K562 (cell line): ENCODE measurements around the gene YBEY. TPM values are rescaled to one million over a fixed set of nuclear protein-coding genes. Genes with fewer than 3 reads are reported as not detected.
A peak's percentile ranks its signal among the peaks of the same experiment; 100 is the strongest.

Source experiments
- ATAC-seq: fragments of 200-7000 bp; cut with Tn5 transposase; 3 replicates; pipeline ENCODE4 v1.9.1; 2020; ENCODE audit warnings: moderate library complexity
- BruUV-seq: library from RNA; stranded (reverse); fragments of 400-500 nt; replicated peaks from 2 replicates; lab custom pipeline; 2021; lab: Mats Ljungman, UMichigan
- CTCF ChIA-PET: fragments of 300-600 bp; formaldehyde crosslinking; extraction: SDS; loops from one replicate; lab custom pipeline; 2021; ENCODE audit warnings: low intra/inter-chr PET ratio; lab: Yijun Ruan, JAX
- POLR2A ChIA-PET: fragments of 300-600, 350-650 bp; sonication (Branson Sonifier 250); formaldehyde crosslinking; extraction: SDS; loops from one replicate; lab custom pipeline; 2021; ENCODE audit warnings: antibody characterized with exemption, inconsistent platforms; lab: Yijun Ruan, JAX
- DNase-seq, 4 experiments: peaks; one replicate each; pipeline versions ENCODE4 v3.0.0 to v3.0.0-alpha.2; 2011 to 2018; ENCODE audit warnings: low spot score in 3 of 4, mixed read lengths in 3 of 4; ENCODE audit errors: extremely low read depth in 1 of 4
- FAIRE-seq: peaks from 2 replicates; lab custom pipeline; 2011; peaks lifted over from hg19 to GRCh38; lab: Jason Lieb, UNC
- H2AFZ ChIP-seq: 2 replicates; pipeline ENCODE4 v1.6.0; 2011; ENCODE audit warnings: low read depth, low read length, control low read depth, inconsistent platforms
- H3K27ac ChIP-seq: fragments of 200-600 bp; 3 replicates; pipeline ENCODE4 v1.8.0; 2011; ENCODE audit warnings: low read depth, mild to moderate bottlenecking, control low read depth, inconsistent platforms, low read length, moderate library complexity, mixed read lengths; ENCODE audit errors: extremely low read depth
- H3K27me3 ChIP-seq, 2 experiments: fragments of 300-600 bp in 1 of 2; 2 replicates in 1 of 2; 3 replicates in 1 of 2; pipeline versions ENCODE4 v1.6.0 to v1.8.0; 2011; ENCODE audit warnings: inconsistent platforms in 2 of 2, low read length in 2 of 2, mild to moderate bottlenecking in 1 of 2, mixed read lengths in 1 of 2, moderate library complexity in 1 of 2; ENCODE audit not compliant: control insufficient read depth in 2 of 2, insufficient read depth in 2 of 2
- H3K36me3 ChIP-seq: fragments of 300-600 bp; 3 replicates; pipeline ENCODE4 v1.8.0; 2011; ENCODE audit warnings: mild to moderate bottlenecking, low read length, inconsistent platforms; ENCODE audit not compliant: control insufficient read depth, insufficient read depth
- H3K4me1 ChIP-seq, 2 experiments: fragments of 200-600 bp in 1 of 2; replicated peaks in 1 of 2; 2 replicates in 1 of 2; 3 replicates in 1 of 2; pipeline versions ENCODE4 v1.5.1 to v1.8.0; 2011; ENCODE audit warnings: inconsistent platforms in 2 of 2, low read length in 2 of 2, mild to moderate bottlenecking in 1 of 2, mixed read lengths in 1 of 2, moderate library complexity in 1 of 2; ENCODE audit not compliant: control insufficient read depth in 2 of 2, insufficient read depth in 2 of 2
- H3K4me2 ChIP-seq: 2 replicates; pipeline ENCODE4 v1.6.1; 2011; ENCODE audit warnings: low read length, control low read depth, inconsistent platforms, mixed read lengths; ENCODE audit not compliant: insufficient read depth
- H3K4me3 ChIP-seq: fragments of 200-600 bp; sonication (generic), shearing (Covaris generic); 2 replicates; pipeline ENCODE4 v1.5.1; 2016; ENCODE audit warnings: control low read depth, inconsistent platforms
- H3K79me2 ChIP-seq: fragments of 200-600 bp; 3 replicates; pipeline ENCODE4 v1.8.0; 2011; ENCODE audit warnings: low read length, inconsistent platforms; ENCODE audit not compliant: control insufficient read depth, insufficient read depth
- H3K9ac ChIP-seq, 2 experiments: 2 replicates each; pipeline versions ENCODE4 v1.6.0 to v1.6.1; 2011; ENCODE audit warnings: low read depth in 2 of 2, low read length in 2 of 2, control low read depth in 1 of 2, inconsistent platforms in 1 of 2, mild to moderate bottlenecking in 1 of 2, mixed read lengths in 1 of 2; ENCODE audit not compliant: insufficient read depth in 1 of 2
- H3K9me1 ChIP-seq: one replicate; pipeline ENCODE4 v1.6.0; 2011; ENCODE audit warnings: inconsistent platforms, mild to moderate bottlenecking, low read length, moderate library complexity; ENCODE audit not compliant: control insufficient read depth, insufficient read depth
- H3K9me3 ChIP-seq: replicated peaks from 2 replicates; pipeline ENCODE4 v1.5.1; 2011; ENCODE audit warnings: low read depth, low read length, inconsistent platforms; ENCODE audit not compliant: control insufficient read depth, insufficient read depth
- H4K20me1 ChIP-seq: replicated peaks from 2 replicates; pipeline ENCODE4 v1.6.1; 2011; ENCODE audit warnings: low read length, inconsistent platforms, mixed read lengths; ENCODE audit not compliant: control insufficient read depth, insufficient read depth
- CEBPG ChIP-seq, 3 experiments: fragments of 200-800 bp in 1 of 3; sonication (Bioruptor generic) in 1 of 3; sonication (generic) in 1 of 3; formaldehyde crosslinking in 1 of 3; IDR thresholded peaks in 2 of 3; conservative IDR thresholded peaks in 1 of 3; 2 replicates each; pipeline versions ENCODE4 v1.6.1 to v1.8.0; 2016 to 2022; ENCODE audit warnings: missing compliant biosample characterization in 2 of 3, missing genetic modification characterization in 2 of 3, mild to moderate bottlenecking in 1 of 3, missing genetic modification reagents in 1 of 3
- HDAC3 ChIP-seq: fragments of 450-650 bp; IDR thresholded peaks from 2 replicates; pipeline ENCODE4 v1.6.1; 2018; ENCODE audit warnings: borderline replicate concordance, mild to moderate bottlenecking, moderate library complexity; ENCODE audit not compliant: partially characterized antibody
- MECOM ChIP-seq: fragments of 250-450 bp; sonication (Bioruptor Pico); IDR thresholded peaks from 2 replicates; pipeline ENCODE4 v1.8.0; 2022; ENCODE audit warnings: inconsistent platforms
- MYBL2 ChIP-seq, 2 experiments: fragments of 450-650 bp in 1 of 2; sonication (generic) in 1 of 2; formaldehyde crosslinking in 1 of 2; IDR thresholded peaks; 2 replicates each; pipeline versions ENCODE4 v1.6.1 to v1.8.1; 2017 to 2022; ENCODE audit warnings: borderline replicate concordance in 1 of 2, inconsistent platforms in 1 of 2, low read depth in 1 of 2, mild to moderate bottlenecking in 1 of 2, missing genetic modification reagents in 1 of 2, moderate library complexity in 1 of 2
- POLR2A ChIP-seq: fragments of 450-650 bp; conservative IDR thresholded peaks from 2 replicates; pipeline ENCODE4 v1.6.1; 2016
- PRMT5 ChIP-seq: sonication (generic); formaldehyde crosslinking; IDR thresholded peaks from 2 replicates; pipeline ENCODE4 v1.5.0; 2020; ENCODE audit warnings: missing genetic modification reagents
- SUPT5H ChIP-seq: fragments of 450-650 bp; IDR thresholded peaks from 2 replicates; pipeline ENCODE4 v1.6.1; 2016
- ZBTB1 ChIP-seq: sonication (generic); formaldehyde crosslinking; IDR thresholded peaks from 2 replicates; pipeline ENCODE4 v1.8.1; 2023; ENCODE audit warnings: missing genetic modification reagents, low read depth, mild to moderate bottlenecking, borderline replicate concordance
- ZNF239 ChIP-seq: fragments of 250-450 bp; sonication (Bioruptor Pico); IDR thresholded peaks from 2 replicates; pipeline ENCODE4 v1.4.0; 2020; ENCODE audit warnings: mild to moderate bottlenecking
- WGBS: fragments of 100-300 bp; shearing (Covaris generic); methylation state at CpG from one replicate; pipeline ENCODE4 v1.1.6; 2016; ENCODE audit warnings: low coverage, mixed read lengths; ENCODE audit not compliant: insufficient coverage; ENCODE audit errors: missing lambda C conversion rate; 5-methylcytosine and 5-hydroxymethylcytosine counted together
- in situ Hi-C: fragments of 300-500 bp; cut with MboI; formaldehyde crosslinking; loops from 4 replicates; pipeline ENCODE4 v1.15.0; 2018; ENCODE audit warnings: inconsistent platforms, mixed read lengths
- intact Hi-C: fragments of 100-400 bp; cut with micrococcal nuclease; formaldehyde crosslinking; loops from 2 replicates; pipeline ENCODE4 v1.14.2; 2022
- polyA plus RNA-seq, 8 experiments: library from polyadenylated mRNA; depleted of rRNA in 4 of 8; stranded (reverse) in 5 of 8; unstranded in 3 of 8; fragments of >200 nt; fragmentation: Nextera tagmentation in 2 of 8; fragmentation: Illumina TruSeq in 1 of 8; extraction: Ambion mirVana in 2 of 8; extraction: Trizol in 1 of 8; gene quantifications; 2 replicates each; pipeline versions ENCODE4 v1.2.1 to v1.2.3, GENCODE V29; 2011 to 2014; ENCODE audit warnings: inconsistent platforms in 1 of 8, missing spikeins in 1 of 8
- total RNA-seq, 7 experiments: library from RNA; depleted of rRNA in 6 of 7; stranded (reverse); fragments of >200 nt in 6 of 7; fragmentation: Illumina TruSeq in 2 of 7; extraction: Trizol in 2 of 7; gene quantifications; 2 replicates each; pipeline versions ENCODE4 v1.2.1 to v1.2.3, GENCODE V29; 2011 to 2021; ENCODE audit warnings: low replicate concordance in 1 of 7
- TF ChIP-seq, protein P1 (sequence below): fragments of 450-650 bp; IDR thresholded peaks from 2 replicates; pipeline ENCODE4 v1.6.1; 2016

The YBEY gene
- total and polyA plus RNA-seq, 9 of the 15 experiments (the other 6 are each of a cell fraction or from before 2014, with no cell fraction given) = 6.4 to 28.0 (median 12.4) TPM

DNA sequence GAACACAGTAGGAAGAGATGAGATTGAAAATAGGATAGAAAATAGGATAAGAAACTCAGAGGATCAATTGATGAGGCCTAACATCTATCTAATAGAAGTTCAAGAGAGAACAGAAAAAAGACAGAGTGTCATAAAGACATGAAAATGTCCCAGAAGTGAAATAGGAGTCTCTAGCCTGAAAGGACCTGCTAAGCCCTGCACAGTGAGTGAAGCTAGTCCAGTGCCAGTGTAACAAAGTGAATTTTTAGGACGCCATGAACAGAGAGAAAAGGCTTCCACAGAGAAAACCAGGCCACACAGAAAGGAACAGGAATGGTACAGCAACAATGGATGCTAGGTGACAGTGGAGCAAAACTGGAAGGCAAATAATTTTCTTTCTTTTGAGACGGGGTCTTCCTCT, 37.3 kb upstream of the YBEY start:
- Histone ChIP-seq H3K4me2 (no peak overlapping the region), H3K27me3 (no peaks in the 10 kb centered on the region), H3K36me3 (peaks cover 96% of the 10 kb centered on the region), H3K9me1 (no peaks in the 10 kb centered on the region), H3K27ac (no peak overlapping the region), H3K79me2 (no peaks in the 10 kb centered on the region; the same call in 1 of the 3 replicates), H3K9ac (no peak overlapping the region), H4K20me1 (0 out of 2 replicates have a peak, but pooled peaks cover 8% of the 10 kb centered on the region), H3K4me1 (peaks cover 9 to 14% of the 10 kb centered on the region in 2 experiments; a peak in 4 of 5 replicates), H2AFZ (no peak overlapping the region), H3K9me3 (no peaks in the 10 kb centered on the region), H3K4me3 (no peak overlapping the region)
- DNase-seq = no peak
- CTCF ChIA-PET = no interaction called here
- no peak for ATAC-seq
- in situ Hi-C loops (no loop called here), intact Hi-C loops (no loop called here)
- TF ChIP-seq ZNF239 (CRISPR knock-in tag) = peak; percentile 95
- no peak for TF ChIP-seq MECOM (CRISPR knock-in tag)
- no peak for TF ChIP-seq MYBL2 (IDR thresholded peaks at IDR 0.05; ENCODE audit: low read depth)
- TF ChIP-seq MYBL2 (CRISPR knock-in tag; IDR thresholded peaks at IDR 0.05; ENCODE audit: borderline replicate concordance) = no peak
- 97% methylated on average over 2 of the region's 2 CpGs for WGBS
- FAIRE-seq = no peak
- POLR2A ChIA-PET = interaction anchor here (0.6 to 1.1 kb wide), 5 partner anchors 9 to 39 kb away, joined by 3 to 4 read pairs (median 3); no protein-coding TSS in a partner anchor
- TSS peak; percentile 21 for BruUV-seq

DNA sequence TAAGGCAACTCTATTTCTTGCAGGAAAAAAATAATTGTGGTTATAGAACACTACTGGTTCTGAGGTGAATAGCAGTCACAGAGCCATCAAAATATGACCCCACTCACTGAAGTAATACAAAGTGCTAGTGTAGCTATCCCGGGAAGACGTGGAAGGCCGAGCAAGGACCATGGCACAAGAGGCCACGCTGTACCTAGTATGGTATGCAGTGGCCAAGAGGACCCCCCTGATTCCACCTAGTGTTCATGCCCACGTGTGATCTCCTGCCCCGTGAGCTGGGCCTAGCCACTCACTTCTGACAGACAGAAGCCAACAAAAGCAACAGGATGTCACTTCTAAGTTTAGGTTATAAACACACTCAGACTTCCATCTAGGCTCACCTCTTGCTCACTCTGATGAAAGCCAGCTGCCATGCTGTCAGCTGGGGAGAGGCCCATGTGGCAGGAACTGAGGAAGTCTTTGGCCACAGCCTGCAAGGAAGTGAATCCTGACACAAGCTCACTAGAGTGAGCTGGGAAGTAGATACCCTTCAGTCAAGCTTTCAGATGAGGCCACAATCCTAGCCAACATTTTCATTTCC, 35.9 kb upstream of the YBEY start:
- CTCF ChIA-PET = no interaction called here
- POLR2A ChIA-PET = interaction anchor here (0.6 to 1.7 kb wide), 4 partner anchors 9 to 17 kb away, joined by 3 to 11 read pairs (median 4); no protein-coding TSS in a partner anchor
- Histone ChIP-seq H3K27ac (no peak overlapping the region), H3K4me3 (no peak overlapping the region), H4K20me1 (0 out of 2 replicates have a peak, but pooled peaks cover 8% of the 10 kb centered on the region), H3K27me3 (no peaks in the 10 kb centered on the region), H3K4me1 (peaks cover 8 to 18% of the 10 kb centered on the region in 2 experiments; a peak in 4 of 5 replicates), H3K9ac (no peak overlapping the region), H3K79me2 (no peaks in the 10 kb centered on the region; the same call in 1 of the 3 replicates), H3K4me2 (no peak overlapping the region), H3K9me3 (no peaks in the 10 kb centered on the region), H2AFZ (no peak overlapping the region), H3K36me3 (peaks cover 96% of the 10 kb centered on the region), H3K9me1 (no peaks in the 10 kb centered on the region)
- DNase-seq = no peak
- FAIRE-seq = no peak
- intact Hi-C loops (no loop called here), in situ Hi-C loops (no loop called here)
- ATAC-seq = no peak
- 90% methylated on average over 6 of the region's 6 CpGs for WGBS
- BruUV-seq = no TSS peak
- no peak for TF ChIP-seq CEBPG (CRISPR knock-in tag; IDR thresholded peaks at IDR 0.05)
- TF ChIP-seq CEBPG (tag; conservative IDR thresholded peaks at IDR 0.05 in 1 of 2, IDR thresholded peaks at IDR 0.05 in 1 of 2) = no peak
- no peak for TF ChIP-seq PRMT5 (CRISPR knock-in tag)
- TF ChIP-seq POLR2A = 0 out of 2 replicates have a peak, but pooled peaks have one; percentile 38
- 0 out of 2 replicates have a peak, but pooled peaks have one; percentile 13 for TF ChIP-seq SUPT5H
- no peak for TF ChIP-seq HDAC3
- TF ChIP-seq, protein P1, sequence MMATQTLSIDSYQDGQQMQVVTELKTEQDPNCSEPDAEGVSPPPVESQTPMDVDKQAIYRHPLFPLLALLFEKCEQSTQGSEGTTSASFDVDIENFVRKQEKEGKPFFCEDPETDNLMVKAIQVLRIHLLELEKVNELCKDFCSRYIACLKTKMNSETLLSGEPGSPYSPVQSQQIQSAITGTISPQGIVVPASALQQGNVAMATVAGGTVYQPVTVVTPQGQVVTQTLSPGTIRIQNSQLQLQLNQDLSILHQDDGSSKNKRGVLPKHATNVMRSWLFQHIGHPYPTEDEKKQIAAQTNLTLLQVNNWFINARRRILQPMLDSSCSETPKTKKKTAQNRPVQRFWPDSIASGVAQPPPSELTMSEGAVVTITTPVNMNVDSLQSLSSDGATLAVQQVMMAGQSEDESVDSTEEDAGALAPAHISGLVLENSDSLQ = no peak
- no peak for TF ChIP-seq ZBTB1 (CRISPR knock-in tag)
